GM19438 (cell line): Measurements from ENCODE around the gene GLI1.
A peak's percentile ranks its signal among the peaks of the same experiment; 100 is the strongest.
"Not testable (repeated sequence)": the region's sequence is repeated elsewhere in the genome, so short reads cannot be mapped to it uniquely, and the experiment has no call there.

Experiments used
- ATAC-seq: cut with Tn5 transposase; IDR thresholded peaks from one replicate; pipeline ENCODE4 v1.9.1; 2021; ENCODE audit warnings: low read depth; ENCODE audit not compliant: unreplicated experiment

The GLI1 gene

DNA sequence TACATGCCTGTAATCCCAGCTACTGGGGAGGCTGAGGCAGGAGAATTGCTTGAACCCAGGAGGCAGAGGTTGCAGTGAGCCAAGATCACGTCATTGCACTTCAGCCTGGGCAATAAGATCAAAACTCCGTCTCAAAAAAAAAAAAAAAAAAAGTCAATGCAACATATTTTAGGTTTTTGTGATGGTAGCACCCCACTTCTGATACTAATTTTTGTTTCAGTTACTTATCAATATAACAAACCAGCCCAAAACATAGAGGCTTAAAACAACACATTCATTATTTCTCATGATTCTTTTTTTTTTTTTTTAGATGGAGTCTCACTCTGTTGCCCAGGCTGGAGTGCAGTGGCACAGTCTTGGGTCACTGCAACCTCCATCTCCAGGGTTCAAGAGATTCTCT is 18.2 kb upstream of the GLI1 start:
- not testable (repeated sequence) for ATAC-seq

DNA sequence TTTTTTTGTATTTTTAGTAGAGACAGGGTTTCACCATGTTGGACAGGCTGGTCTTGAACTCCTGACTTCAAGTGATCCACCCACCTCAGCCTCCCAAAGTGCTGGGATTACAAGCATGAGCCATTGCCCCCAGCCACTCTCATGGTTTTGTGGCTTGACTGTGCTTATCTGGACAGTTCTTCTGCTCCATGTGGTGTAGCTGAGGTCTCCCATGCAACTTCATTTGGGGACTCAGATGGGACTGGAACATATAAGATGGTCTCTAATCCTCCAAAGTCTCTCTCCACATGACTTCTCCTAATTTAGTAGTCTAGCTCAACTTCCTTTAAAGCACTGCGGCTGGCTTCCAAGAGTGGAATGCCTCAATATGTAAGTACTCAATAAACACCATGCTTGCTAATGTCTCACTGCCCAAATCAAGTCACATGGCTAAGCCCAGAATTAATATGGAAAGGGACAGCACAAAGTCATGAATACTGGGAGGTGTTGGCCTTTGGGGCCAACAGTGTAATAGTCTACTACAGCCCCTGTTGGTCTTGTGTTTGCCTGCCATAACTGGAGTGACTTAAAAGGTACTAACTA is 17.6 kb upstream of the GLI1 start:
- no peak for ATAC-seq

DNA sequence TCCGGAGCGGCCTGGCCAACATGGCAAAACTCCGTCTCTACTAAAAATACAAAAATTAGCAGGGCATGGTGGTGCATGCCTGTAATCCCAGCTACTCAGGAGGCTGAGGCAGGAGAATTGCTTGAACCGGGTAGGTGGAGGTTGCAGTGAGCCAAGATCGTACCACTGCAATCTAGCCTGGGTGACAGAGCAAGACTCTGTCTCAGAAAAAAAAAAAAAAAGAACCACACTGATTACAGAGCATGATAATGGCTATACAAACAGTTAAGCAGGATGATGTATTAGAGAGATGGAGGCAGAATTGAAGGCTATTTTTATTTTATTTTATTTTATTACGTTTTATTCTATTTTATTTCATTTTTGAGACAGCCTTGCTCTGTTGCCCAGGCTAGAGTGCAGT is 15.2 kb upstream of the GLI1 start:
- ATAC-seq = not testable (repeated sequence)

GRCh38 chr12:57444744-57445143 is 14.8 kb upstream of the GLI1 start:
- no peak for ATAC-seq

DNA sequence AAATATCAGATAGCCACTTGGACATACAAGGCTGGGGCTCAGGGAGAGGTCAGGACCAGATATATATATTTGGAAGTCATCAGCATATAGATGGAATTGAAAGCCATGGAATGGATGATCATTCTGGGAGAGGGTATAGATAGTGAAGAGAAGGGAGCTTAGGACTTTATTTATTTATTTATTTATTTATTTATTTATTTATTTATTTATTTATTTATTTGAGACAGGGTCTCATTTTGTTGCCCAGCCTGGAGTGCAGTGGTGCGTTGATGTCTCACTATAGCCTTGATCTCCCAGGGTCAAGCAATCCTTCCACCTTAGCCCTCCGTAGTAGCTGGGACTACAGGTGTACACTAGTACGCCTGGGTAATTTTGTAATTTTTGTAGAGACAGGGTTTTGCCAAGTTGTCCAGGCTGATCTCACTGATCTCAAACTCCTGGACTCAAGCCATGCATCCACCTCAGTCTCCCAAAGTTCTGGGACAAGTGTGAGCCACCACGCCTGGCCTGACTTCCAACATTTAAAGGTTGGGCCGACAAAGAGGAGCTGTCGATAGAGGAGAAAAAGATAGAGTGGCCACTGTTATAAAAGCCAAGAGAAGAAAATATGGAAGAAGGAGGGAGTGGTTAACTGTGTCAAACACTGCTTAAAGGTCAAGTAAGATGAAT is 13.2 kb upstream of the GLI1 start:
- no peak for ATAC-seq

GRCh38 chr12:57448669-57449068 is 10.9 kb upstream of the GLI1 start:
- ATAC-seq = no peak

DNA sequence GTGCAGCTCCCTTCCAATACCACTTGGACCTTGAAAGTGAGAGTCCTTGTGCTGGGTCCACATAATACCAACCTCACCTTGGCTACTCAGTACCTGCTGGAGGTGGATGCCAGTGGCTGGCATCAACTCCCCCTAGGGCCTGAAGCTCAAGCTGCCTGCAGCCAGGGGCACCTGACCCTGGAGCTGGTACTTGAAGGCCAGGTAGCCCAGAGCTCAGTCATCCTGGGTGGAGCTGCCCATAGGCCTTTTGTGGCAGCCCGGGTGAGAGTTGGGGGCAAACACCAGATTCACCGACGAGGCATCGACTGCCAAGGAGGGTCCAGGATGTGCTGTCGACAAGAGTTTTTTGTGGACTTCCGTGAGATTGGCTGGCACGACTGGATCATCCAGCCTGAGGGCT is 10.2 kb upstream of the GLI1 start:
- ATAC-seq = no peak

- no peak for ATAC-seq
These were observed 9.5 kb upstream of the GLI1 start for GRCh38 chr12:57450057-57450456.

DNA sequence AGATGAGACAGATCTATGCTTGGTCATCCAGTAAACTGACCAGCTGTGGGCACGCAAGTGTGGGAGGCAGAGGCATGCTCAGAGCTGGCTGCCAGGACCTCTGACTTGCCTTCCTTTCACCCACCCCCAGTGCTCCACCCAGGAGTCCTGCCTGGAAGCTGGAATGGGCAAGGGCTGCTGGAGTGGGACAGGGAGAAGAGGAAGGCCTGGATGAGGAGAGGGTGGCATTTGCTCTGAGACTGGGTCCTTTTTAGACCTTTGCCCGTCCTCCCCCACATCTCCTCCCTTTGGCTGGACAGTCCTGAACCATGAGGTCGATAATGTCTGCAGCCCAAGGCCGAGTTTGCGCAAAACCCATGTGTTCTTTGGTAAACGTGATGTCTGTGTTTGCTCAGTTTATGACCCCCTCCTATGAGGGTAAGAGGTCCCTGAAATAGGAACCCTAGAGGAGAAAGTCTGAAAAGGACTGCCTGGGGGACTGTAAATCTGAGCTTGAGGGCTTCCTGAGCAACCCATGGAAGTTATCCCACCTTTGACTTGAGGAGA is 8.3 kb upstream of the GLI1 start:
- no peak for ATAC-seq

GRCh38 chr12:57452181-57452936 is 7.2 kb upstream of the GLI1 start:
- ATAC-seq = no peak

DNA sequence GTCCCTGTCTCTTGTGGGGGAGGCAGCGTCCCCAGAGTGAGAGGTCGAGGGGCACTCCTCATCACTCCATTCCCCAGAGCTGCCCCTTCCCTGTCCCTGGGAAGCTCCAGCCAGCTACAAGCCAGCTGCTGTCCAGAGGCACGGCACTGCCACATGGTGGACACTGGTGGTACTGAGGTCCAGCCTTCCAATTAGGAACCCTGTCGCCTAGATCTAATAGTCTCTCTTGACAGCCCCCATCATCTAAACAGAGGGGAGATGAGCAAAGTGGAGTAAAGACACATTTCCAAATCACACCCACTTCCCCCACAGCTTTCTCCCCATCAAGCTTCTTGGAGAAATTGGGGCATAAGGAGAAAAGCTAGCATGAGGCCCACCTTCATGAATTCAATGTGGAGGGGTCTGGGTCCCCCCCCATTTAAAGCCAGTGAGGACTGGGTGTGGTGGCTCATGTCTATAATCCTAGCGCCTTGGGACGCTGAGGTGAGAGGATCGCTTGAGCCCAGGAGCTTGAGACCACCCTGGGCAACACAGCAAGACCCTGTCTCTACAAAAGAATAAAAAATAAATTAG is 6.6 kb upstream of the GLI1 start:
- no peak for ATAC-seq

GRCh38 chr12:57454213-57454565 is 5.4 kb upstream of the GLI1 start:
- no peak for ATAC-seq

DNA sequence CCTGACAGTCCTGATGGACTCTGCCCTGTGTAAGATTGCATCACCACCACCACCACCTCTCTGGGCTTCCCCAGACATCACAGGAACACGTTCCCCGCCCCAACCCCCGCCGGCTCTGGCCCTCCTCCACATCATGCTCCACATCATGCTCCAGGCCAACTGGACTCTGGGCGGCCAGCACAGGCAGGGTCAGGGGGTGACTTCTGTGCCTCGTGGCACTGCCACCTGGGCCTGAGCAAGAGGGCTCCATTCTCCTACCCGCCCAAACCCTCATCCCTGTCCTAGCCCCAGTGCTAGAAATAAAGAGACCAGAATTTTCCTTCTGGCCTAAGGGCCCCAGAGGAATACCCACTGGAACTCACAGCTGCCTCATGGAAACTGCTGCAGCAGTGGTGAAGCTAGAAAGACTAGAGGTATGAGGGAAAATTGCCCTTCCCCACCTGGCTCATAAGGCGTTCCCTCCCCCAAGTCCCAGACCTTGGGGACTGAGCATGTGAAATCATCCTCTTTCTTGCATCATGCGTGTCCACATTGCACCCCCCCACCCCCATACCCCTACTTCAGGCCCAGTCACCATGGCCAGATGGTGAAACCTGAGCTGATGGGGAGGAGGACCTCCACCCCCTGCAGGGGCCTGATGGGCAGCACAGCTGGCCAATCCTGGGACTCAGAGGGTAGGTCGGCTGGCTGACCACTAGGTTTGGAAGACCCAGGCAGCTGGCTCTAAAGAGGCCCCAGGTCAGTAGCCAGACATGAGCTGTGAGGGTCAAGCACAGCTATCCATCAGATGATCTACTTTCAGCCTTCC is 4.8 kb upstream of the GLI1 start, which contains the start of gene INHBE:
INHBE (plus strand) TSS at position 742 of the 808 bp plus-strand sequence. CDS start 230 bp downstream, outside the sequence.
- ATAC-seq = no peak

- ATAC-seq = no peak
These were observed 4.0 kb upstream of the GLI1 start for GRCh38 chr12:57455374-57456144.

DNA sequence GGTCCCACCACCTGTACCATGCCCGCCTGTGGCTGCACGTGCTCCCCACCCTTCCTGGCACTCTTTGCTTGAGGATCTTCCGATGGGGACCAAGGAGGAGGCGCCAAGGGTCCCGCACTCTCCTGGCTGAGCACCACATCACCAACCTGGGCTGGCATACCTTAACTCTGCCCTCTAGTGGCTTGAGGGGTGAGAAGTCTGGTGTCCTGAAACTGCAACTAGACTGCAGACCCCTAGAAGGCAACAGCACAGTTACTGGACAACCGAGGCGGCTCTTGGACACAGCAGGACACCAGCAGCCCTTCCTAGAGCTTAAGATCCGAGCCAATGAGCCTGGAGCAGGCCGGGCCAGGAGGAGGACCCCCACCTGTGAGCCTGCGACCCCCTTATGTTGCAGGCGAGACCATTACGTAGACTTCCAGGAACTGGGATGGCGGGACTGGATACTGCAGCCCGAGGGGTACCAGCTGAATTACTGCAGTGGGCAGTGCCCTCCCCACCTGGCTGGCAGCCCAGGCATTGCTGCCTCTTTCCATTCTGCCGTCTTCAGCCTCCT is 3.4 kb upstream of the GLI1 start:
- no peak for ATAC-seq

DNA sequence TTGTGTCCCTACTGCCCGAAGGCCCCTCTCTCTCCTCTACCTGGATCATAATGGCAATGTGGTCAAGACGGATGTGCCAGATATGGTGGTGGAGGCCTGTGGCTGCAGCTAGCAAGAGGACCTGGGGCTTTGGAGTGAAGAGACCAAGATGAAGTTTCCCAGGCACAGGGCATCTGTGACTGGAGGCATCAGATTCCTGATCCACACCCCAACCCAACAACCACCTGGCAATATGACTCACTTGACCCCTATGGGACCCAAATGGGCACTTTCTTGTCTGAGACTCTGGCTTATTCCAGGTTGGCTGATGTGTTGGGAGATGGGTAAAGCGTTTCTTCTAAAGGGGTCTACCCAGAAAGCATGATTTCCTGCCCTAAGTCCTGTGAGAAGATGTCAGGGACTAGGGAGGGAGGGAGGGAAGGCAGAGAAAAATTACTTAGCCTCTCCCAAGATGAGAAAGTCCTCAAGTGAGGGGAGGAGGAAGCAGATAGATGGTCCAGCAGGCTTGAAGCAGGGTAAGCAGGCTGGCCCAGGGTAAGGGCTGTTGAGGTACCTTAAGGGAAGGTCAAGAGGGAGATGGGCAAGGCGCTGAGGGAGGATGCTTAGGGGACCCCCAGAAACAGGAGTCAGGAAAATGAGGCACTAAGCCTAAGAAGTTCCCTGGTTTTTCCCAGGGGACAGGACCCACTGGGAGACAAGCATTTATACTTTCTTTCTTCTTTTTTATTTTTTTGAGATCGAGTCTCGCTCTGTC is 2.7 kb upstream of the GLI1 start:
- no peak for ATAC-seq

GRCh38 chr12:57458665-57459054 is 925 bp upstream of the GLI1 start:
- ATAC-seq = no peak

DNA sequence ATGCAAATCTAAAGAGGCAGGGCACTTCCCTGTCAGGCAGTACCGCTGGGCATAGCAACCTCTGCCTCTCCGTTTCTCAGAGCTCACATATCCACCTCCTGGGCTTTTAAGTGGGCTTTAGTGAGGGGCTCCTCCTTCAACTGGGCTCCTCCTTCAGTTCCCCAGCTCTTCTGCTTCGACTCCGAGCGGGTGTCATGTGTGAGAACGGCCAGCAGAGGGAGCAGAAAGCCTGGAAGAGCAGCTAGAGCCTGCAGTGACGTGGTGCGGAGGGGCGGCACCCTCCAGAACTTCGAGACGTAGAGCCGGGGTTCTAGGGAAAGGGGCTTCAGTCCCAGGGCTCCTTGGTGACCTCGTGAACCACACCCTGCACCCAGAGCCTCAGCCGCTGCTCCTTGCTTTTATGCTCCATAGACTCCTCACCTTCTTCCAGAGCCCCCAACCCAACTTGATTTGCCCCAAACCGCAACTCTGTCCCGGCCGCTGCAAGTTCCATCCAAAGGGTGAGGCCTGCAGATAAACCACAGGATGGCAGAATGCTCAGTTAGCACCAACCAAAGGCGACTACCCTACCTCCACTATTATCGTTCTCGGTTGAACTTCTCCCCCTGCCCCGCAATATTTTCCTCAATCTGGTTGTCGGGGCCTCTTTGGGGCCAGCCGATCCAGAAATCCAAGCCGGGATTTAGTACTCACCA is 383 bp upstream of the GLI1 start:
- ATAC-seq = peak; percentile 55
